ENCODE data around the gene FXYD6.

Gene FXYD6

GRCh38 chr11:117843666-117844484, 32.6 kb downstream of the FXYD6 start:
- Histone ChIP-seq H3K36me3 (no peaks in the 10 kb centered on the region), H3K27ac (no peak overlapping the region), H3K27me3 (no peaks in the 10 kb centered on the region), H3K4me3 (ENCODE audit: low read depth in 1 of 2, low read length in 1 of 2) (no peak overlapping the region), H3K4me1 (ENCODE audit: control insufficient read depth in 1 of 2, insufficient read depth in 1 of 2, low read depth in 1 of 2, low read length in 1 of 2) (peaks cover 23 to 30% of the 10 kb centered on the region in 2 experiments), H3K9me3 (no peaks in the 10 kb centered on the region)
- peak; percentile 96 for TF ChIP-seq CTCF (IDR thresholded peaks at IDR 0.05)

GRCh38 chr11:117842131-117842941, 34.1 kb downstream of the FXYD6 start:
- no peak for TF ChIP-seq CTCF (IDR thresholded peaks at IDR 0.05)
- Histone ChIP-seq H3K36me3 (no peaks in the 10 kb centered on the region), H3K4me1 (ENCODE audit: control insufficient read depth in 1 of 2, insufficient read depth in 1 of 2, low read depth in 1 of 2, low read length in 1 of 2) (peaks cover 23 to 30% of the 10 kb centered on the region in 2 experiments), H3K27ac (peak overlapping the region; percentile 47), H3K9me3 (no peaks in the 10 kb centered on the region), H3K4me3 (ENCODE audit: low read depth in 1 of 2, low read length in 1 of 2) (no peak overlapping the region), H3K27me3 (no peaks in the 10 kb centered on the region)

- Histone ChIP-seq H3K27ac (peak overlapping the region; percentile 47), H3K4me1 (ENCODE audit: control insufficient read depth in 1 of 2, insufficient read depth in 1 of 2, low read depth in 1 of 2, low read length in 1 of 2) (peaks cover 27 to 32% of the 10 kb centered on the region in 2 experiments), H3K36me3 (no peaks in the 10 kb centered on the region), H3K9me3 (no peaks in the 10 kb centered on the region), H3K4me3 (ENCODE audit: low read depth in 1 of 2, low read length in 1 of 2) (no peak overlapping the region), H3K27me3 (no peaks in the 10 kb centered on the region)
- TF ChIP-seq CTCF (IDR thresholded peaks at IDR 0.05): no peak
Observed at GRCh38 chr11:117841551-117842031, 34.9 kb downstream of the FXYD6 start.

DNA sequence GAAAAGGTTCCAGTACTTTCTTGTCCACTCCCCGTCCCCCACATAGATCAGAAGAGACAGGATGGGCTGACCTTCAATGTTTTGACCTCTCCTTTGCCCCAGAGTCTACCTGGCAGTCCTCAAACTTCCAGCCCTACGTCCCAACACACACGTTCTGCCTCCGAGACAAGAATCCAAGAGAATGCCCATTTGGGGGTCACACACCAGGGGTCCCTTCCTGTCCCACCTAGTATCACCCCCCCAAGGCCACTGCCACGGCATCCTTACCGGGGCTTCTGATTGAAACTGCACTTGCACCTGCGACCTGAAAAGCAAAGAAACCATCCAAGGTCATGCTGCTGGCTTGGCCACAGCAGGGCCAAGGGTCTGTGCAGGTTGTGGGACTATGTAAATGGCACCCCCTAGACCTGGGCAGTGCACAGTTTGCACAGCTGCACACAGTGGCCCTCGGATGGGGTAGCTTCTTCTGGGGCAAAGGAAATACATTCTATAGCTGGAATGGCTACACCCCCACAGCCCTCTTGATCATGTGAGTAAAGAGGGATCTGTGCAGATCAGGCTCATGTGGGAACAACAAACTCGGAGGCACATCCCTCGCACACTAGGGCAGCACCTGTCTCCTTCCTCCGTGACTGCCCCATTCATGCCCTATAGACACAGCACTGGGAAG, 35.4 kb downstream of the FXYD6 start:
- Histone ChIP-seq H3K27ac (no peak overlapping the region), H3K9me3 (no peaks in the 10 kb centered on the region), H3K4me1 (ENCODE audit: control insufficient read depth in 1 of 2, insufficient read depth in 1 of 2, low read depth in 1 of 2, low read length in 1 of 2) (peaks cover 33 to 38% of the 10 kb centered on the region in 2 experiments), H3K36me3 (no peaks in the 10 kb centered on the region), H3K27me3 (no peaks in the 10 kb centered on the region), H3K4me3 (ENCODE audit: low read depth in 1 of 2, low read length in 1 of 2) (no peak overlapping the region)
- no peak for TF ChIP-seq CTCF (IDR thresholded peaks at IDR 0.05)
